IMR-90 (cell line): ENCODE results near the gene LMAN2L. TPM values are rescaled to one million over a fixed set of nuclear protein-coding genes. Genes with fewer than 3 reads are reported as not detected.

Experiments
- ATAC-seq: fragments of 200-7000 bp; cut with Tn5 transposase; 2 replicates; pipeline ENCODE4 v1.9.1; 2020; ENCODE audit warnings: low read depth, mild to moderate bottlenecking, moderate library complexity
- BruUV-seq: library from RNA; stranded (reverse); fragments of 400-500 nt; replicated peaks from 2 replicates; lab custom pipeline; 2021; lab: Mats Ljungman, UMichigan
- CTCF ChIA-PET: fragments of 300-600 bp; formaldehyde crosslinking; extraction: SDS; loops from one replicate; lab custom pipeline; 2021; ENCODE audit warnings: antibody characterized with exemption; lab: Yijun Ruan, JAX
- POLR2A ChIA-PET: fragments of 300-600 bp; sonication (Branson Sonifier 250); formaldehyde crosslinking; loops from one replicate; lab custom pipeline; 2022; ENCODE audit warnings: antibody characterized with exemption; ENCODE audit not compliant: unreplicated experiment; lab: Charles Lee
- DNase-seq: peaks from one replicate; pipeline ENCODE4 v3.0.0; 2013
- H2AFZ ChIP-seq: replicated peaks from 2 replicates; pipeline ENCODE3; 2013; ENCODE audit warnings: low read length, mild to moderate bottlenecking; ENCODE audit not compliant: poor library complexity
- H2AK5ac ChIP-seq: 2 replicates; pipeline ENCODE4 v1.6.1; 2013; ENCODE audit warnings: low read depth, low read length, inconsistent platforms
- H2AK9ac ChIP-seq: replicated peaks from 2 replicates; pipeline ENCODE3; 2013; ENCODE audit warnings: mild to moderate bottlenecking, low read depth, low read length, moderate library complexity; ENCODE audit not compliant: poor library complexity
- H2BK120ac ChIP-seq: 2 replicates; pipeline ENCODE4 v1.6.1; 2013; ENCODE audit warnings: low read depth, low read length, inconsistent platforms
- H2BK15ac ChIP-seq: 3 replicates; pipeline ENCODE4 v1.6.1; 2013; ENCODE audit warnings: low read depth, low read length, inconsistent platforms
- H2BK20ac ChIP-seq: 2 replicates; pipeline ENCODE4 v1.6.1; 2013; ENCODE audit warnings: low read depth, mild to moderate bottlenecking, inconsistent platforms, low read length, moderate library complexity
- H2BK5ac ChIP-seq: 2 replicates; pipeline ENCODE4 v1.6.1; 2013; ENCODE audit warnings: mild to moderate bottlenecking, low read depth, low read length, inconsistent platforms; ENCODE audit not compliant: poor library complexity, severe bottlenecking
- H3K14ac ChIP-seq: replicated peaks from 2 replicates; pipeline ENCODE4 v1.6.1; 2013; ENCODE audit warnings: low read depth, low read length, inconsistent platforms
- H3K18ac ChIP-seq: 2 replicates; pipeline ENCODE4 v1.6.1; 2013; ENCODE audit warnings: low read depth, low read length, control low read depth
- H3K23ac ChIP-seq: 2 replicates; pipeline ENCODE4 v1.6.1; 2013; ENCODE audit warnings: low read depth, low read length, inconsistent platforms
- H3K27ac ChIP-seq: 2 replicates; pipeline ENCODE4 v1.5.1; 2013; ENCODE audit warnings: mild to moderate bottlenecking, control low read depth, low read length; ENCODE audit not compliant: insufficient read depth
- H3K27me3 ChIP-seq: 2 replicates; pipeline ENCODE4 v1.6.1; 2013; ENCODE audit warnings: low read length; ENCODE audit not compliant: control insufficient read depth, insufficient read depth
- H3K36me3 ChIP-seq: 2 replicates; pipeline ENCODE4 v1.6.1; 2013; ENCODE audit warnings: low read length, mixed read lengths; ENCODE audit not compliant: control insufficient read depth, insufficient read depth
- H3K4ac ChIP-seq: 2 replicates; pipeline ENCODE4 v1.6.1; 2013; ENCODE audit warnings: low read depth, low read length, inconsistent platforms
- H3K4me1 ChIP-seq: 2 replicates; pipeline ENCODE4 v1.6.1; 2013; ENCODE audit warnings: low read length, mixed read lengths; ENCODE audit not compliant: control insufficient read depth, insufficient read depth
- H3K4me2 ChIP-seq: 2 replicates; pipeline ENCODE4 v1.6.1; 2013; ENCODE audit warnings: low read depth, mild to moderate bottlenecking, control low read depth, low read length, moderate library complexity
- H3K4me3 ChIP-seq: 2 replicates; pipeline ENCODE4 v1.5.1; 2013; ENCODE audit warnings: low read depth, mild to moderate bottlenecking, control low read depth, low read length, moderate library complexity; ENCODE audit not compliant: insufficient read depth
- H3K56ac ChIP-seq: 2 replicates; pipeline ENCODE4 v1.6.1; 2013; ENCODE audit warnings: low read length, inconsistent platforms; ENCODE audit not compliant: insufficient read depth; ENCODE audit errors: extremely low read depth
- H3K79me1 ChIP-seq, 2 experiments: 2 replicates each; pipeline ENCODE4 v1.6.1; 2013; ENCODE audit warnings: low read length in 2 of 2, inconsistent platforms in 1 of 2, low read depth in 1 of 2
- H3K9ac ChIP-seq: 2 replicates; pipeline ENCODE4 v1.6.1; 2013; ENCODE audit warnings: low read depth, low read length, control low read depth
- H3K9me1 ChIP-seq: 2 replicates; pipeline ENCODE4 v1.6.1; 2013; ENCODE audit warnings: low read length, inconsistent platforms; ENCODE audit not compliant: insufficient read depth
- H3K9me3 ChIP-seq: 2 replicates; pipeline ENCODE4 v1.6.1; 2013; ENCODE audit warnings: low read length; ENCODE audit not compliant: control insufficient read depth, insufficient read depth
- H4K20me1 ChIP-seq: 2 replicates; pipeline ENCODE4 v1.6.1; 2013; ENCODE audit warnings: low read length, inconsistent platforms; ENCODE audit not compliant: insufficient read depth
- H4K5ac ChIP-seq: 2 replicates; pipeline ENCODE4 v1.6.1; 2013; ENCODE audit warnings: mild to moderate bottlenecking, low read depth, low read length, control low read depth
- H4K8ac ChIP-seq, 2 experiments: 2 replicates each; pipeline ENCODE4 v1.6.1; 2013; ENCODE audit warnings: low read depth in 2 of 2, low read length in 2 of 2, control low read depth in 1 of 2, inconsistent platforms in 1 of 2
- H4K91ac ChIP-seq: 2 replicates; pipeline ENCODE4 v1.6.1; 2013; ENCODE audit warnings: low read depth, low read length, inconsistent platforms; ENCODE audit not compliant: insufficient read depth
- BHLHE40 ChIP-seq: fragments of 150-350 bp; IDR thresholded peaks from 2 replicates; pipeline ENCODE4 v1.6.1; 2016; ENCODE audit warnings: mild to moderate bottlenecking, low read depth, low read length
- CHD1 ChIP-seq: IDR thresholded peaks from 2 replicates; pipeline ENCODE4 v1.6.1; 2012; ENCODE audit warnings: low read depth, low read length, improper control_type of control experiment
- FOS ChIP-seq: fragments of 150-350 bp; IDR thresholded peaks from 2 replicates; pipeline ENCODE4 v1.6.1; 2016; ENCODE audit warnings: low read depth, low read length
- MAFK ChIP-seq: IDR thresholded peaks from 2 replicates; pipeline ENCODE4 v1.6.1; 2012; ENCODE audit warnings: low read depth, low read length, improper control_type of control experiment
- MXI1 ChIP-seq: IDR thresholded peaks from 2 replicates; pipeline ENCODE4 v1.6.1; 2012; ENCODE audit warnings: low read depth, mild to moderate bottlenecking, low read length, moderate library complexity, borderline replicate concordance
- NFE2L2 ChIP-seq: fragments of 150-350 bp; IDR thresholded peaks from 2 replicates; pipeline ENCODE4 v1.6.1; 2016; ENCODE audit warnings: low read depth, mild to moderate bottlenecking, low read length
- POLR2A ChIP-seq: IDR thresholded peaks from 2 replicates; pipeline ENCODE4 v1.6.1; 2012; ENCODE audit warnings: mild to moderate bottlenecking, low read depth, low read length
- RCOR1 ChIP-seq: IDR thresholded peaks from 2 replicates; pipeline ENCODE4 v1.6.1; 2012; ENCODE audit warnings: mild to moderate bottlenecking, low read length, improper control_type of control experiment; ENCODE audit not compliant: insufficient replicate concordance
- RFX5 ChIP-seq: IDR thresholded peaks from 2 replicates; pipeline ENCODE4 v1.8.0; 2012; ENCODE audit warnings: low read depth, mild to moderate bottlenecking, low read length, moderate library complexity
- SMC3 ChIP-seq: fragments of 150-350 bp; IDR thresholded peaks from 2 replicates; pipeline ENCODE4 v1.6.1; 2016; ENCODE audit warnings: low read depth, mild to moderate bottlenecking, antibody characterized with exemption, low read length, moderate library complexity
- USF2 ChIP-seq: fragments of 150-350 bp; IDR thresholded peaks from 2 replicates; pipeline ENCODE4 v1.6.1; 2017; ENCODE audit warnings: mild to moderate bottlenecking, antibody characterized with exemption, low read length, low read depth
- WGBS, 2 experiments: methylation state at CpG; one replicate each; pipeline versions ENCODE4 v1.1.5 to v1.1.7; 2013; ENCODE audit warnings: missing lambda C conversion rate in 2 of 2; ENCODE audit not compliant: insufficient read length in 1 of 2; ENCODE audit errors: extremely low coverage in 2 of 2; 5-methylcytosine and 5-hydroxymethylcytosine counted together
- dilution Hi-C: fragments of 300-500 bp; cut with HindIII; formaldehyde crosslinking; loops from one replicate; pipeline ENCODE4 v1.14.3; 2018; ENCODE audit warnings: low sequenced_read_pairs; ENCODE audit not compliant: unreplicated experiment
- in situ Hi-C: fragments of 300-500 bp; cut with MboI; formaldehyde crosslinking; loops from 3 replicates; pipeline ENCODE4 v1.14.3; 2019; ENCODE audit warnings: low sequenced_read_pairs, inconsistent platforms, mixed read lengths
- intact Hi-C: fragments of 100-400 bp; cut with micrococcal nuclease; formaldehyde crosslinking; loops from 2 replicates; pipeline ENCODE4 v1.10.0; 2022
- polyA plus RNA-seq, 3 experiments: library from polyadenylated mRNA; depleted of rRNA; stranded (reverse); fragments of >200 nt; gene quantifications; 2 replicates each; pipeline ENCODE4 v1.2.3, GENCODE V29; 2012; ENCODE audit warnings: low replicate concordance in 1 of 3
- total RNA-seq: library from RNA; depleted of rRNA; stranded (reverse); fragments of >200 nt; gene quantifications from 2 replicates; pipeline ENCODE4 v1.2.3, GENCODE V29; 2012

LMAN2L gene
- total and polyA plus RNA-seq, 2 of the 4 experiments (the other 2 are of a cell fraction), result 22.5 to 22.9 TPM

DNA sequence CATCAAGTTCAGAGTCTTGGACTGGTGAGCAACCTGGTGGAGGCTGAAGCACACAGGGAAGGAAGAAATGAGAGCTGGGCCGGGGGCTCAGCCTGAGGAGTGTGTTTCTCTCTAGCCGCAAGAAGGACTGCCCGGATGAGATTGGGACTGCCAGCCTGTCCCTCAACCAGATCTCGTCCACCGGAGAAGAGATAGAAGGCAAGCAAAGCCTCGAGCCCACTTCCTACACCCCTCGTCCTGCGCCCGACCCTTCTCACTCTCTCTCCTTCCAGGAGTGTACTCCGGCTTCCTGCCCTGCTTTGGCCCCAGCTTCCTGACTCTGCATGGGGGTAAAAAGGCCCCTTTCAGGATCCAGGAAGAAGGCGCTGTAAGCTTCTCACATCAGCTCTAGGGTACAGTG lies 71.1 kb downstream of the LMAN2L start:
- Histone ChIP-seq H4K5ac (no peak overlapping the region), H3K27ac (no peak overlapping the region), H2BK120ac (no peak overlapping the region), H4K91ac (no peak overlapping the region), H3K4me3 (no peak overlapping the region), H2AK5ac (no peak overlapping the region), H4K20me1 (no peaks in the 10 kb centered on the region), H2BK5ac (peak overlapping the region; percentile 14), H2AK9ac (no peak overlapping the region), H2BK15ac (no peak overlapping the region), H3K56ac (no peak overlapping the region), H2AFZ (peak overlapping the region; percentile 14), H3K23ac (no peak overlapping the region), H3K9me3 (no peaks in the 10 kb centered on the region), H3K4ac (no peak overlapping the region), H3K14ac (no peak overlapping the region), H3K4me2 (no peak overlapping the region), H4K8ac (no peak overlapping the region), H2BK20ac (no peak overlapping the region), H3K27me3 (peaks cover 2% of the 10 kb centered on the region; the same call in 1 of the 2 replicates), H3K79me1 (0 out of 4 replicates have a peak, but pooled peaks cover 0 to 5% of the 10 kb centered on the region in 2 experiments), H3K9ac (no peak overlapping the region), H3K18ac (no peak overlapping the region), H3K9me1 (peaks cover 7% of the 10 kb centered on the region), H3K4me1 (peaks cover 4% of the 10 kb centered on the region), H3K36me3 (no peaks in the 10 kb centered on the region)
- no TSS peak for BruUV-seq
- ChIA-PET CTCF (no interaction called here), POLR2A (no interaction called here)
- ATAC-seq, result no peak
- in situ Hi-C loops, result no loop called here
- intact Hi-C loops, result no loop called here
- TF ChIP-seq RFX5 (no peak), SMC3 (no peak), MAFK (no peak), NFE2L2 (no peak), RCOR1 (no peak), FOS (no peak), CHD1 (no peak), USF2 (no peak), POLR2A (no peak), MXI1 (no peak), BHLHE40 (no peak)
- no peak for DNase-seq
- dilution Hi-C loops, result no loop called here
- 70% methylated on average over 2 of the region's 11 CpGs; no CpG with 5 or more reads in 1 of the 2 experiments for WGBS, 2 experiments
